ENCODE measurements around the gene NEK7.

DNA sequence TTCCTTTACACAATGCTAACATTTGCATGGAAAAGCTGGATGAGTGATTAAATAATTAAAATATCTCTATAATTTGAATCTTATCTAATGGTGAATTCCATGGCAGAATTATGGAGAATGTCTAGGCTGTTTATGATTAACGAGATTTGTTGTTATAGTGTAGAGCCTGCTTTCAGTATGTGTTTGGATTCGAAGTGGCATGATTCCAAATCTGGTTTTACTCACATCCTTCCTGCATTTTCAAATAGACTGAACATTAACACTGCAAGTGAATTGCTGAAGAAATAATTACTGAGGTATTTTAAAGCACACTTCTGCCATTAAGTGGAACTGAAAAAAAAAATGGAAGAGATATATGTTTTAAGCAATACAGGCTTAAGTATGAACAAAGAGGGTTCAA lies 5.1 kb upstream of the NEK7 start:
- TF ChIP-seq CTCF (IDR thresholded peaks at IDR 0.05; ENCODE audit: low read depth, low read length) (no peak), EZH2phosphoT487 (IDR thresholded peaks at IDR 0.05; ENCODE audit: low read depth) (no peak)

All from OCI-LY3 (cell line).